ENCODE measurements around the gene SGMS1.

Gene SGMS1

DNA sequence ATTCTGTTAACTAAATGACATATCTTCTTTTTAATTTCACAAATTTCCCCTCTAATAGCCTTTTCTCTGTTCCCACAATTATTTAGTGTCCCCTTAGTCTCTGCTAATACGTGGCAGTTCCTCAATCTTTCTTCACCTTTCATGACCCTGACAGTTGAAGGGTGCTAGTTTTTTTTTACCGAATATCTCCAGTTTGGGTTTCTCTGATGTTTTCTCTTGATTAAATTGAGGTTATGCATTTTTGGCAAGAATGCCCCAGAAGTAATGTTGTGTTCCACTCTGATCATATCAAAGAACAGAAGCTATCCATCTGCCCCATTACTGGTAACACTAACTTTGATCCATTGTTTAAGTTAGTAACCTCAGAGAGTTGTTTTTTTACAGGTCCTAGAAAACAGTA is 238.9 kb downstream of the SGMS1 start:
- H3K27me3 ChIP-seq (ENCODE audit: insufficient read depth, low read depth) = no peaks in the 10 kb centered on the region

DNA sequence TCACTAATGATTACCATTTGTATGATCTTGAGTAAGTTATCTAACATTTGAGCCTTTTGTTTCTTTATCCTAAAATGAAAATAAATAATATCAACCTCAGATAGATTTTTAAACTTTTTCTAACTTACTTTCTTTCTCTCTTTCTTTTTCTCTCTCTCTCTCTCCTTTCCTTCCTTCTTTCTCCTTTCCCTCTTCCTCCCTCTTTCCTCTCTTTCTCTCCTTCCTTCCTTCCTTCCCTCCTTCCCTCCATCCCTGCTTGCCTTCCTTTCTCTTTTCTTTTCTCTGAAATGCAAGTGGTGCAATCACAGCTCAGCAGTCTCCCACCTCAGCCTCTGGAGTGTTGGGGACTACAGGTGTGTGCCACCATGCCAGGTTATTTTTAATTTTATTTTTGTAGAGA is 239.5 kb downstream of the SGMS1 start:
- H2AFZ ChIP-seq (ENCODE audit: low read depth) = no peak overlapping the region
- no peaks in the 10 kb centered on the region for H3K27me3 ChIP-seq (ENCODE audit: insufficient read depth, low read depth)
- H3K4me3 ChIP-seq (IDR thresholded peaks at IDR 0.05; ENCODE audit: insufficient read depth, low read depth, low read length) = no peak overlapping the region
- H3K4me1 ChIP-seq (ENCODE audit: low read depth, poor library complexity, severe bottlenecking) = peaks cover 8% of the 10 kb centered on the region
- H3K4me2 ChIP-seq = no peak overlapping the region
- H3K79me2 ChIP-seq (ENCODE audit: insufficient read depth, low read depth) = no peaks in the 10 kb centered on the region
- H3K9ac ChIP-seq = no peak overlapping the region
- H3K27ac ChIP-seq = no peak overlapping the region
- no peak for TF ChIP-seq CTCF (conservative IDR thresholded peaks at IDR 0.05; ENCODE audit: low read depth, low read length)
- no peaks in the 10 kb centered on the region for H3K36me3 ChIP-seq (ENCODE audit: insufficient read depth)
- no peaks in the 10 kb centered on the region for H4K20me1 ChIP-seq (ENCODE audit: insufficient read depth)

More for the DNA sequence above, 238.9 kb downstream of the SGMS1 start:
- Histone ChIP-seq H3K36me3 (ENCODE audit: insufficient read depth) (no peaks in the 10 kb centered on the region), H3K79me2 (ENCODE audit: insufficient read depth, low read depth) (no peaks in the 10 kb centered on the region), H4K20me1 (ENCODE audit: insufficient read depth) (no peaks in the 10 kb centered on the region), H3K4me1 (ENCODE audit: low read depth, poor library complexity, severe bottlenecking) (peaks cover 8% of the 10 kb centered on the region), H3K4me3 (IDR thresholded peaks at IDR 0.05; ENCODE audit: insufficient read depth, low read depth, low read length) (no peak overlapping the region), H2AFZ (ENCODE audit: low read depth) (no peak overlapping the region), H3K27ac (no peak overlapping the region), H3K4me2 (no peak overlapping the region), H3K9ac (no peak overlapping the region)
- TF ChIP-seq CTCF (conservative IDR thresholded peaks at IDR 0.05; ENCODE audit: low read depth, low read length) = no peak

GRCh38 chr10:50382576-50383023 is 241.2 kb downstream of the SGMS1 start:
- Histone ChIP-seq H3K9ac (no peak overlapping the region), H4K20me1 (ENCODE audit: insufficient read depth) (no peaks in the 10 kb centered on the region), H3K36me3 (ENCODE audit: insufficient read depth) (no peaks in the 10 kb centered on the region), H3K79me2 (ENCODE audit: insufficient read depth, low read depth) (no peaks in the 10 kb centered on the region), H3K4me2 (no peak overlapping the region), H3K4me1 (ENCODE audit: low read depth, poor library complexity, severe bottlenecking) (peaks cover 3% of the 10 kb centered on the region), H3K4me3 (IDR thresholded peaks at IDR 0.05; ENCODE audit: insufficient read depth, low read depth, low read length) (no peak overlapping the region), H3K27me3 (ENCODE audit: insufficient read depth, low read depth) (no peaks in the 10 kb centered on the region), H3K27ac (no peak overlapping the region), H2AFZ (ENCODE audit: low read depth) (no peak overlapping the region)
- no peak for TF ChIP-seq CTCF (conservative IDR thresholded peaks at IDR 0.05; ENCODE audit: low read depth, low read length)

DNA sequence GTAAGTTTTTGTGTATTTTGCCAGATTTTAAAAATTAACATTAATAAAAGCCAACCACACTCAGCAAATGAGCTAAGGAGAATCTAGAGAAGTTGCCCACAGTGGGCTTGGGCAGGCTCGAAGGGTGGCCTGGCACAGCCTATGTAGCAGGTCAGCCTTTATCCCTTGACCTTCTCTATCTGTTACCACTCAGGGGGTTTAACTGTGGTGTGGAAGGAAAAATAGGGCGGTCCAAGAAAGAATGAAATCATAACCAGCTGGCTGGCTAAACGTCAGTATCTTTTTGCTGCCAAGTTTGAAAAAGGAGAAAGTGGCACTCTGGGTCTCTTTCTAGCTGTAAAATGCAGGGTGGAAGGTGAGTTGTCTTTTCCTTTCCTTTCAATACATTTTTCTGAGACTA is 242.1 kb downstream of the SGMS1 start:
- Histone ChIP-seq H3K4me3 (IDR thresholded peaks at IDR 0.05; ENCODE audit: insufficient read depth, low read depth, low read length) (no peak overlapping the region), H3K79me2 (ENCODE audit: insufficient read depth, low read depth) (no peaks in the 10 kb centered on the region), H3K9ac (no peak overlapping the region), H3K27ac (no peak overlapping the region), H3K36me3 (ENCODE audit: insufficient read depth) (no peaks in the 10 kb centered on the region), H3K4me1 (ENCODE audit: low read depth, poor library complexity, severe bottlenecking) (no peaks in the 10 kb centered on the region), H4K20me1 (ENCODE audit: insufficient read depth) (no peaks in the 10 kb centered on the region), H3K4me2 (no peak overlapping the region), H2AFZ (ENCODE audit: low read depth) (no peak overlapping the region), H3K27me3 (ENCODE audit: insufficient read depth, low read depth) (no peaks in the 10 kb centered on the region)
- TF ChIP-seq CTCF (conservative IDR thresholded peaks at IDR 0.05; ENCODE audit: low read depth, low read length) = no peak

Data from KMS-11 (cell line).